Astrocyte of the cerebellum (primary cell): Measurements from ENCODE around the gene C1QC.
A peak's percentile ranks its signal among the peaks of the same experiment; 100 is the strongest.
"Not testable (repeated sequence)": the region's sequence is repeated elsewhere in the genome, so short reads cannot be mapped to it uniquely, and the experiment has no call there.

Source experiments
- DNase-seq: peaks from one replicate; pipeline ENCODE4 v3.0.0-alpha.2; 2011; ENCODE audit warnings: low read depth
- H3K4me3 ChIP-seq: 2 replicates; pipeline ENCODE4 v1.5.1; 2011; ENCODE audit warnings: mild to moderate bottlenecking, low read depth, low read length, moderate library complexity
- CTCF ChIP-seq: IDR thresholded peaks from 2 replicates; pipeline ENCODE4 v1.5.1; 2012; ENCODE audit warnings: low read length, low read depth, moderate library complexity, mild to moderate bottlenecking; ENCODE audit errors: missing control alignments
- in situ Hi-C: cut with HindIII; loops from 2 replicates; pipeline ENCODE4 v1.10.0; 2017; ENCODE audit warnings: low sequenced_read_pairs

The C1QC gene

GRCh38 chr1:22662318-22662717 lies 18.9 kb downstream of the C1QC start:
- in situ Hi-C loops: no loop called here
- no peak overlapping the region for H3K4me3 ChIP-seq
- TF ChIP-seq CTCF: no peak
- DNase-seq: no peak

- TF ChIP-seq CTCF: no peak
- H3K4me3 ChIP-seq: no peak overlapping the region
- DNase-seq: no peak
- in situ Hi-C loops: no loop called here
Observed at GRCh38 chr1:22662986-22663408, 19.6 kb downstream of the C1QC start.

- DNase-seq: no peak
Observed at GRCh38 chr1:22665752-22666151, 22.3 kb downstream of the C1QC start.

GRCh38 chr1:22666412-22666811 lies 23.0 kb downstream of the C1QC start:
- no peak for TF ChIP-seq CTCF
- H3K4me3 ChIP-seq: no peak overlapping the region
- in situ Hi-C loops: no loop called here
- DNase-seq: no peak

More at GRCh38 chr1:22665752-22666151, 22.3 kb downstream of the C1QC start:
- no peak overlapping the region for H3K4me3 ChIP-seq
- in situ Hi-C loops: no loop called here
- peak; percentile 62 for TF ChIP-seq CTCF

GRCh38 chr1:22668840-22669239 lies 25.4 kb downstream of the C1QC start:
- in situ Hi-C loops, H3K4me3 ChIP-seq, DNase-seq: not testable (repeated sequence)

- in situ Hi-C loops: no loop called here
- no peak overlapping the region for H3K4me3 ChIP-seq
- no peak for TF ChIP-seq CTCF
- DNase-seq: no peak
Observed at GRCh38 chr1:22670352-22670975, 27.0 kb downstream of the C1QC start.

- DNase-seq: no peak
- no peak overlapping the region for H3K4me3 ChIP-seq
- in situ Hi-C loops: no loop called here
- no peak for TF ChIP-seq CTCF
Observed at GRCh38 chr1:22671999-22672398, 28.6 kb downstream of the C1QC start.
